Testis (tissue), 2 donors: Measurements from ENCODE around the gene C11orf98.

Experiments used
- POLR2A ChIP-seq: fragments of 450-650 bp; IDR thresholded peaks from one replicate; pipeline ENCODE4 v1.6.1; 2017; ENCODE audit warnings: antibody characterized with exemption, mild to moderate bottlenecking, moderate library complexity
- TF ChIP-seq, protein P1 (sequence below), 3 experiments: fragments of 450-650 bp in 2 of 3; fragments of 200-600 bp in 1 of 3; sonication (generic) in 1 of 3; IDR thresholded peaks; one replicate each; pipeline ENCODE4 v1.5.1; 2016 to 2019; ENCODE audit warnings: antibody characterized with exemption in 3 of 3, mild to moderate bottlenecking in 2 of 3, moderate library complexity in 1 of 3

DNA sequence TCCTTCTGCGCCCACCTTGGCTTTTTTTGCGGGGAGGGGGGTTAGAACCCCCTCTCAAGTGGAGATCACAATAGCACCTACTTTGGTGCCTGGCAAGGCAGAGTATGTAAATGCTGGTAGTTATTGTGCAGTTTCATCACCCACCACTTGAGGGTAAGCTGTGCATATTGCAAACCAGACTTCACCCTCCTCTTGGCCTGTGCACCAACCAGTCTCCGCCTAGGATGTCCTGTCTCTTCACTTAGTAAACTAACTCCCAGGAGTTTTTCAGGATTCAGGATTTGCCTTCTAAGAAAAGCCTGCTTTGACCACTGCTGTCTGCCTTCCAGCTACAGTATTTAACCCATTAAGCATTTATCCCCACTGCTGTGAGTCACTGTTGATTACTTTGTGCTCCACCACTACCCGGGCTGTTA, 15.8 kb upstream of the C11orf98 start:
- TF ChIP-seq POLR2A, result no peak
- TF ChIP-seq, protein P1, sequence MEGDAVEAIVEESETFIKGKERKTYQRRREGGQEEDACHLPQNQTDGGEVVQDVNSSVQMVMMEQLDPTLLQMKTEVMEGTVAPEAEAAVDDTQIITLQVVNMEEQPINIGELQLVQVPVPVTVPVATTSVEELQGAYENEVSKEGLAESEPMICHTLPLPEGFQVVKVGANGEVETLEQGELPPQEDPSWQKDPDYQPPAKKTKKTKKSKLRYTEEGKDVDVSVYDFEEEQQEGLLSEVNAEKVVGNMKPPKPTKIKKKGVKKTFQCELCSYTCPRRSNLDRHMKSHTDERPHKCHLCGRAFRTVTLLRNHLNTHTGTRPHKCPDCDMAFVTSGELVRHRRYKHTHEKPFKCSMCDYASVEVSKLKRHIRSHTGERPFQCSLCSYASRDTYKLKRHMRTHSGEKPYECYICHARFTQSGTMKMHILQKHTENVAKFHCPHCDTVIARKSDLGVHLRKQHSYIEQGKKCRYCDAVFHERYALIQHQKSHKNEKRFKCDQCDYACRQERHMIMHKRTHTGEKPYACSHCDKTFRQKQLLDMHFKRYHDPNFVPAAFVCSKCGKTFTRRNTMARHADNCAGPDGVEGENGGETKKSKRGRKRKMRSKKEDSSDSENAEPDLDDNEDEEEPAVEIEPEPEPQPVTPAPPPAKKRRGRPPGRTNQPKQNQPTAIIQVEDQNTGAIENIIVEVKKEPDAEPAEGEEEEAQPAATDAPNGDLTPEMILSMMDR (IDR thresholded peaks at IDR 0.05), result peak; percentile 58 to 67 (median 65)
